Gastrocnemius medialis (tissue), 4 donors: ENCODE results near the gene SH3GL2.

Source experiments
- CTCF ChIP-seq, 5 experiments: fragments of 450-650 bp in 3 of 5; fragments of 200-600 bp in 2 of 5; sonication (generic) in 2 of 5; IDR thresholded peaks in 4 of 5; conservative IDR thresholded peaks in 1 of 5; 1 replicate in 4 of 5; 2 replicates in 1 of 5; pipeline ENCODE4 v1.5.1; 2016 to 2019; ENCODE audit warnings: antibody characterized with exemption in 5 of 5, mild to moderate bottlenecking in 3 of 5, moderate library complexity in 3 of 5
- POLR2A ChIP-seq, 2 donors: fragments of 450-650 bp; IDR thresholded peaks; one replicate each; pipeline ENCODE4 v1.6.1; 2017; ENCODE audit warnings: antibody characterized with exemption in 2 of 2, mild to moderate bottlenecking in 2 of 2, moderate library complexity in 2 of 2

- no peak for TF ChIP-seq CTCF (IDR thresholded peaks at IDR 0.05 in 4 of 5, conservative IDR thresholded peaks at IDR 0.05 in 1 of 5)
- TF ChIP-seq POLR2A (IDR thresholded peaks at IDR 0.05) = no peak
These were observed 34.9 kb downstream of the SH3GL2 start for GRCh38 chr9:17613758-17614157.
